Stimulated activated CD8-positive, alpha-beta memory T cell treated with anti-CD3 and anti-CD28 coated beads, Interleukin-12 subunit alpha, Interleukin-12 subunit beta, amount 100 ng/mL, for 24 hours (primary cell): ENCODE measurements around the gene RNF11.

Source experiments
- DNase-seq: peaks from one replicate; pipeline ENCODE4 v3.0.0-alpha.2; 2020; ENCODE audit errors: extremely low read depth

RNF11 gene

DNA sequence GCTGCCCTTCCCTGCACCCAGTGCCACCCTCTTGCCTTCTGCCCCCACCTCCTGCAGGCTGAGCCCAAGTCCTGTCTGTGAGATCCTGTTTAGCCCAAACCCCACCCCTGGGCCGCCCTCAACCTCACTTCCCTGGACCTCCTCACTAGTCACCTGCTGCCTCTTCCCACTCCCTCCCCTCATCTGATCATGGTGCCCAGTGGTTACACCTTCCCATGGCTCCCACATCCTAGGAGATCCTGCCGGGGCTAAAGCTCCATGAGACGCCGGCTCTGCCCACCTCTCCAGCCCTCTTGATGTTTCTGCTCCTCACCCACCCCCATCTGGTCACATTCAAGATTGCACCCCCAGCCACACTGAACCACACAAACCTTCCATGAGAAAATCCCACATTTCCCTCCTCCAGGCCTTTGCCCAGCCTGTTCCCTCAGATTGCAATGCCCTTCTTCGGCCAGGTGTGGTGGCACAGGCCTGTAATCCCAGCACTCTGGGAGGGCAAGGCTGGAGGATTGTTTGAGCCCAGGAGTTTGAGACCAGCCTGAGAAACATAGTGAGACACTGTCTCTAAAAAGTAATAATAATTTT lies 77.3 kb downstream of the RNF11 start:
- no peak for DNase-seq

GRCh38 chr1:51313961-51314777 lies 78.1 kb downstream of the RNF11 start:
- DNase-seq, result no peak

GRCh38 chr1:51314974-51315373 lies 78.9 kb downstream of the RNF11 start:
- DNase-seq, result no peak

DNA sequence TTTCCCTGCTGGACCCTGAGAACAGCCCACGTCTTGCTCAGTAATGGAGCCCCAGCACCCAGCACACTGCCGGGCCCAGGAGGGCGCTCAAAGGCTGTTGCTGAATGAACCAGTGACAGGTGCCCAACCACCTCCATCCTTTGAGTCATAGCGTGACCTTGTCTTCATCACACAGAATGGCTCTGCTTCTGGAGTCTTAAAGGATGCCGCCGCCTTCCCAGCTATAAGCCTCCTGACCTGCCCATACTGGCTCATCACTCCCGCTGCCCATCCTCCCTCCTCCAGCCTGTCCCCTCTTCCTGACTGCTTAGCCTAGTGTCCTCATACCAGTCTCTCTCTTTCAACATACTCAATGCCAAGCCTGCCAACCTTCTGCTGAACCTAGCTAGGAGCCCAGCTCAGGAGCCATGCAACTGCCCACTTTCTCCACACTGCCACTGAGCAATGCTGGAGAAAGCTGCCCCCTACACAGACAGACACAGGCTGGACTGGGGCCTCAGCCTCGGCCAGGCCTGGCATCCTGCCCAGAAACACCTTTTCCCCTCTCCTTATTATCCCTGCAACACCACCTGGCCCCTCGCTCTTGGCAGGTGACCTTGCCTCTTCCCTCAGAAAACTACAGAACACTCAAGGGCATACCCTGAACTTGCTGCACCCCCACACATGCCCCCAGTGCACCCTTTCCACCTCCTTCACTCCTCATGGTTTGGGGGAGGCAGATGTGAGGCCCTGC lies 80.2 kb downstream of the RNF11 start:
- no peak for DNase-seq

GRCh38 chr1:51316846-51317120 lies 80.7 kb downstream of the RNF11 start:
- DNase-seq, result no peak

GRCh38 chr1:51317798-51318197 lies 81.7 kb downstream of the RNF11 start:
- no peak for DNase-seq

DNA sequence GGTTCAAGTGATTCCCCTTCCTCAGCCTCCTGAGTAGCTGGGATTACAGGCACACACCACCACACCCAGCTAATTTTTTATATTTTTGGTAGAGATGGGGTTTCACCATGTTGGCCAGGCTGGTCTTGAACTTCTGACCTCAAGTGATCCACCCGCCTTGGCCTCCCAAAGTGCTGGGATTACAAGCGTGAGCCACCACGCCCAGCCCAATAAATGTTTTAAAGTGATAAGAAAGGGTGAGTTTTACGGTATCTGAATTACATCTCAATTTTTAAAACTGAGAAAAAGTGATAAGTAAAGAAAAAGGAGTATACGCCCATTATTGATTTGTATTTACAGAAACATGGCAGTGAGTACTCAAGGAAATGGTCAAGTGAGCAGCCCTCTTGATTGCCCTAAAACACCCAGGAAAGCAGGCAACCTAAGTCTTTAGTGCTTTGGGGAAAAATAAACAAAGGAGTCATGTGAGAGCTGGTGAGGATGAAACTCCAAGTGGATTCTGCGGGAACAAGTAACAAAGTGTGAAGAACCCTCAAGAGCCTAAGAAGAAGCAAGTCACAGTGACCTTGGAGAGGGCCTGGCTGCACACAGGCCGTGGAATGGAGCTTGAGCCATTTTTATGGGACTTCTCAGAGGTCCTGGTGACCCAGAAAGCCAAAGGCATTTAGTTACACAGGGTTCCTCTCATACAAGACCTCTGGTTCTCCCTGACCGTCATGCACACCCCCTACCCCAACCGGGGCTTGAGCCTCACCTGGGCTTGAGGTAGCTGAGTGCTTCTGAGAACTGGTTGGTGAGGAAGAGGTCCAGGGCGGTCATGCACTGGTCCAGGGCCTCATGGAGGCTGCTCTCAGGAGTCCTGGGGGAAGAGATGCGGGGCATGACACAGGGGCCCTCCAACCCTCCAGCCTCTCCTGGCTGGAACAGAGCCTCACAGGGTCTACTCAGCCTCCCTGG lies 85.2 kb downstream of the RNF11 start:
- no peak for DNase-seq

- no peak for DNase-seq
Measured at GRCh38 chr1:51321924-51322280, 85.8 kb downstream of the RNF11 start.

- DNase-seq, result no peak
Measured at GRCh38 chr1:51322417-51323101, 86.5 kb downstream of the RNF11 start.
